ENCODE data around the gene GIMAP7. TPM values are rescaled to one million over a fixed set of nuclear protein-coding genes. Genes with fewer than 3 reads are reported as not detected.
"Not testable (repeated sequence)": the region's sequence is repeated elsewhere in the genome, so short reads cannot be mapped to it uniquely, and the experiment has no call there.

The GIMAP7 gene
- total RNA-seq, 2 donors from 2014 or later, result 12.6 to 21.4 TPM

DNA sequence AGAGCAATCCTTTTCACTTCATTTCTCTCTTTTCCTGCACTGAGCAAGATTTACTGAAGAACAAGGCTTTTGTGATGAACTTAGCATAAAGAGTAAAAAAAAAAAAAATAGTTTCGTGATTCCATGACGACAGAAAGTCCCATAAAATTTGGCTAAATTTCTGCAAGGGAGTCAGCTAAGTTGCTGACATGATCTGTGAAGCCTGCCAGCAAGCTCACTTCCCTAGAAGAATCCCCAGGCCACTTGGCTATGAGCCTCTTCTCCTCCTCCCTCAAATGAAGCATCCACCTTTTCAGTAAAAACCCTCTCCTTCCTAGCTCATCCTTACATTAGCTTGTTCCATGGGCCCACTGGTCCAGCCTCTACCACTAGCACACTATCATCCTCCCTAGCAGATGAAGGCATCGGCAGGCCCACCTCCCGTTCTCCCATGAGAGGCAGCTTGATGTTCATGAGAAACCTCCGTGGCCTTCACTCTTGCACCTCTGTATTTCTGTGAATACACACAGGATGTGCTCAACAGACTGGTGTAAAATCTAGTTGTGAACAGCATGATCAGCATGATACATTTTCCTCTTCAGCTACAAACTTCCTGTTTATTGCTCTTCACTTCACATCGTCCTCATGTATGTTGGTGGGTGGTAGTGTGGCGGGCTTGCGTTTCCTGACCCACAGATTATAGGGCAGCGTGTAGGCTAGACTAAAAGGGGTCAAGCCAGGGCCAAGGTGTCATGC is 33.3 kb upstream of the GIMAP7 start:
- no peaks in the 10 kb centered on the region for H3K9me3 ChIP-seq
- TF ChIP-seq, protein P1, sequence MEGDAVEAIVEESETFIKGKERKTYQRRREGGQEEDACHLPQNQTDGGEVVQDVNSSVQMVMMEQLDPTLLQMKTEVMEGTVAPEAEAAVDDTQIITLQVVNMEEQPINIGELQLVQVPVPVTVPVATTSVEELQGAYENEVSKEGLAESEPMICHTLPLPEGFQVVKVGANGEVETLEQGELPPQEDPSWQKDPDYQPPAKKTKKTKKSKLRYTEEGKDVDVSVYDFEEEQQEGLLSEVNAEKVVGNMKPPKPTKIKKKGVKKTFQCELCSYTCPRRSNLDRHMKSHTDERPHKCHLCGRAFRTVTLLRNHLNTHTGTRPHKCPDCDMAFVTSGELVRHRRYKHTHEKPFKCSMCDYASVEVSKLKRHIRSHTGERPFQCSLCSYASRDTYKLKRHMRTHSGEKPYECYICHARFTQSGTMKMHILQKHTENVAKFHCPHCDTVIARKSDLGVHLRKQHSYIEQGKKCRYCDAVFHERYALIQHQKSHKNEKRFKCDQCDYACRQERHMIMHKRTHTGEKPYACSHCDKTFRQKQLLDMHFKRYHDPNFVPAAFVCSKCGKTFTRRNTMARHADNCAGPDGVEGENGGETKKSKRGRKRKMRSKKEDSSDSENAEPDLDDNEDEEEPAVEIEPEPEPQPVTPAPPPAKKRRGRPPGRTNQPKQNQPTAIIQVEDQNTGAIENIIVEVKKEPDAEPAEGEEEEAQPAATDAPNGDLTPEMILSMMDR (IDR thresholded peaks at IDR 0.05), result no peak
- no peak overlapping the region for H3K4me3 ChIP-seq
- DNase-seq (ENCODE audit: low spot score) (no peak), ATAC-seq (ENCODE audit: insufficient number of reproducible peaks, low FRiP score, low read depth) (no peak)
- no peaks in the 10 kb centered on the region for H3K27me3 ChIP-seq (replicated peaks; ENCODE audit: insufficient read depth)
- no peak overlapping the region for H3K27ac ChIP-seq
- H3K36me3 ChIP-seq, result no peaks in the 10 kb centered on the region
- H3K4me1 ChIP-seq (ENCODE audit: control insufficient read depth in 1 of 2, low read depth in 2 of 2), result peaks cover 0 to 4% of the 10 kb centered on the region in 2 donors

DNA sequence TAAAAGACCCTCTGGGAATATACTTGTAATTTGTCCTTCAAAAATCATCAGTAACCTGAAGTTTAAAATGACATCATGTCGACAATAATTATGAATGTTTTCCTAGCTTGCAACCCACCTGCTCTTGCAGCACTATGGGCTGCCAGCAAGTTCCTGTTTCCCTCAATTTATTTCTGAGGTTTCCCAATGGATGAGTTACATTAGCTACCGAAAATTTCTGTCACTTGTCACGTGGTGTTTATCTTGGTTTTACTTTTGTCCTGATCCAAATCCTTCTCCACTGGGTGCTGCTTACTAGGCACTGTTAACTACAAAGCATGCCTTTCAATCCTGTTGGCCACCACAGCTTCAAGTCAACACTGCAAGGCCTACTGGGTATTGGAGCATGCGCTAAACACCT is 32.8 kb upstream of the GIMAP7 start:
- Histone ChIP-seq H3K4me3 (no peak overlapping the region), H3K4me1 (ENCODE audit: control insufficient read depth in 1 of 2, low read depth in 2 of 2) (peaks cover 0 to 4% of the 10 kb centered on the region in 2 donors), H3K27ac (peak overlapping the region in 1 of 2 donors; percentile 34), H3K9me3 (no peaks in the 10 kb centered on the region), H3K27me3 (replicated peaks; ENCODE audit: insufficient read depth) (no peaks in the 10 kb centered on the region), H3K36me3 (no peaks in the 10 kb centered on the region)
- ATAC-seq (ENCODE audit: insufficient number of reproducible peaks, low FRiP score, low read depth), result no peak
- DNase-seq (ENCODE audit: low spot score), result no peak
- TF ChIP-seq, protein P1 (IDR thresholded peaks at IDR 0.05), result no peak

DNA sequence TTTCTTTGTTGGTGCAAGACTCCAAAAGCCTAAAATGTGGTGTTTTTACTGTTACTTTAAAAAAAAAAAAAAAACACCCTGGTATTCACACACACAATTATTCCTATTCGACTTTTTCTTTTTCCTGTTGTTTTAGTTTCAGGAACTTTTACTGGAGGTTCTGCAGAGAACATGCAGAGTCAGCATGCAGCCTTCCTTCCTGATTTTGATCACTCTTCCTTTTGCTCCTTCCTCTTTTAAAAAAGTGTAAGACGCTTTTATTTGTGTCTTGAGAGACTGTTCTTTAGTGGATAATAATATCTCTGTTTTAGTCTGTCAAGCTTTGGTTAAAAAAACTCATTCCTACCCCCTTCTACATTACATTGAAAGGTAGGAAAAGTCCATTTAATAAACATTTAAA is 31.2 kb upstream of the GIMAP7 start:
- not testable (repeated sequence) for DNase-seq (ENCODE audit: low spot score); H3K9me3 ChIP-seq; H3K27me3 ChIP-seq (replicated peaks; ENCODE audit: insufficient read depth); H3K36me3 ChIP-seq; H3K4me3 ChIP-seq; H3K4me1 ChIP-seq (ENCODE audit: control insufficient read depth in 1 of 2, low read depth in 2 of 2); H3K27ac ChIP-seq; ATAC-seq (ENCODE audit: insufficient number of reproducible peaks, low FRiP score, low read depth)

DNA sequence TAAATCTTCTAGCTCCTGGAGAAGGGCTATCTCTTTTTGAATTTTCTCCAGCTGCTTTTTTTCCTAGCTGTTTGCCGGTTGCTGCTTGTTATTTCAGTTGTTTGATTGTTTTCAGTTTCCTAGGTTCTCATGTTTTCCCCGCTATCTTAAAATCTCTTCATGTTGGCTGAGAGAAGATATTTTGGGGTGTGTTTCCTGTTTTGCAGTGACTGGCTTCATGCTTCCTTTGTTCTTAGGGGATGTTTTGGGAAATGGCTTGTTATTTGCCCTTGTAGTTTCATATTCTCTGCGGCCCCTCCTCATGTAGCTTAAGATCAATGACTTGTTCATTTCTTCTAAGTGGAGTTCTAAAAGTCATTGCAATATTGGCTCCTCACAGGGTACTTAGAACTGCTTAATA is 30.6 kb upstream of the GIMAP7 start:
- not testable (repeated sequence) for H3K27me3 ChIP-seq (replicated peaks; ENCODE audit: insufficient read depth); H3K4me3 ChIP-seq; ATAC-seq (ENCODE audit: insufficient number of reproducible peaks, low FRiP score, low read depth); H3K36me3 ChIP-seq; DNase-seq (ENCODE audit: low spot score); H3K9me3 ChIP-seq; H3K4me1 ChIP-seq (ENCODE audit: control insufficient read depth in 1 of 2, low read depth in 2 of 2)
- H3K27ac ChIP-seq, result peak overlapping the region in 1 of 2 donors; percentile 38

DNA sequence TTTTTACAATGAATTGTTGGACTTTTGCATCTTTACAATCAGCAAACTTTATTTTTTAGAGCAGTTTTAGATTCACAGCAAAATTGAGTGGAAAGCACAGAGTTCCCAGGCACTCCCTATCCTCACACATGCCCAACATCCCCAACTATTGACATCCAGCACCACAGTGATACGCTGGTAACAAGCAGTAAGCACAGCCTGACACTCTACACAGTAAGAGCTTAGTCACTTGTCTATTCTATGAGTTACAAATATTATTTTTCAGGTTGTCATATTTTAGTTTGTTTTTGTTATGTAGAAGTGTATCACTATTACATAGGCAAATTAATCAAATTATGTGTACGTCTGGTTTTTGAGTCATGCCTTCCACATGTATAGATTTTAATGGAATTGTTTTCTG is 27.0 kb upstream of the GIMAP7 start:
- TF ChIP-seq, protein P1 (IDR thresholded peaks at IDR 0.05), result no peak
- no peaks in the 10 kb centered on the region for H3K9me3 ChIP-seq
- DNase-seq (ENCODE audit: low spot score) (no peak), ATAC-seq (ENCODE audit: insufficient number of reproducible peaks, low FRiP score, low read depth) (no peak)
- no peaks in the 10 kb centered on the region for H3K27me3 ChIP-seq (replicated peaks; ENCODE audit: insufficient read depth)
- H3K36me3 ChIP-seq, result no peaks in the 10 kb centered on the region
- H3K4me3 ChIP-seq, result no peak overlapping the region
- H3K27ac ChIP-seq, result no peak overlapping the region
- H3K4me1 ChIP-seq (ENCODE audit: control insufficient read depth in 1 of 2, low read depth in 2 of 2), result no peaks in the 10 kb centered on the region

DNA sequence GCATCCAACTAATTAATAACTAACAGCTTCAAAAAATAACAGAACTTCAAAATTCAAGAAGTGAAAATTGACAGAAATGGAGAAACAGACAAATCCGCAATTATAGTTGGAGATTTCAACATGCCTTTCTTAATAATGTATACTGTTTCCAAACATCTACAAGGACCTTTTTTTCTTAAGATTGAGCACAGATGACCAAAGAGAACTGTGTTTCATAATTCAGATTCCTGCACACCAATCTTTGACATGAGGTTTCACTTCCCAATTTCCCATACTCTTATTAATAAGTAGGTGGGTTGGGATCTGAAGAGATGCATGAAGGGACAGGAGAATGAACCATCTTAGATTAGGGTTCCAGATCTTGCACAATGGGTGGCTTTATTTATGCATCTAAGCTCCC is 24.9 kb upstream of the GIMAP7 start:
- TF ChIP-seq, protein P1 (IDR thresholded peaks at IDR 0.05), result no peak
- no peak overlapping the region for H3K27ac ChIP-seq
- no peak overlapping the region for H3K4me3 ChIP-seq
- no peaks in the 10 kb centered on the region for H3K9me3 ChIP-seq
- DNase-seq (ENCODE audit: low spot score), result no peak
- H3K27me3 ChIP-seq (replicated peaks; ENCODE audit: insufficient read depth), result no peaks in the 10 kb centered on the region
- no peaks in the 10 kb centered on the region for H3K36me3 ChIP-seq
- H3K4me1 ChIP-seq (ENCODE audit: control insufficient read depth in 1 of 2, low read depth in 2 of 2), result no peaks in the 10 kb centered on the region
- ATAC-seq (ENCODE audit: insufficient number of reproducible peaks, low FRiP score, low read depth), result no peak

DNA sequence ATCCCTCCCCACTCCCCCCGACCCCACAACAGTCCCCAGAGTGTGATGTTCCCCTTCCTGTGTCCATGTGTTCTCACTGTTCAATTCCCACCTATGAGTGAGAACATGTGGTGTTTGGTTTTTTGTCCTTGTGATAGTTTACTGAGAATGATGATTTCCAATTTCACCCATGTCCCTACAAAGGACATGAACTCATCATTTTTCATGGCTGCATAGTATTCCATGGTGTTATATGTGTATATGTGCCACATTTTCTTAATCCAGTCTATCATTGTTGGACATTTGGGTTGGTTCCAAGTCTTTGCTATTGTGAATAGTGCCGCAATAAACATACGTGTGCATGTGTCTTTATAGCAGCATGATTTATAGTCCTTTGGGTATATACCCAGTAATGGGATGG is 21.2 kb upstream of the GIMAP7 start:
- not testable (repeated sequence) for H3K4me3 ChIP-seq; H3K36me3 ChIP-seq; H3K4me1 ChIP-seq (ENCODE audit: control insufficient read depth in 1 of 2, low read depth in 2 of 2); H3K9me3 ChIP-seq; ATAC-seq (ENCODE audit: insufficient number of reproducible peaks, low FRiP score, low read depth); H3K27ac ChIP-seq; H3K27me3 ChIP-seq (replicated peaks; ENCODE audit: insufficient read depth); DNase-seq (ENCODE audit: low spot score)
